A549 (cell line): ENCODE results near the gene P2RX3. TPM values are rescaled to one million over a fixed set of nuclear protein-coding genes. Genes with fewer than 3 reads are reported as not detected.

Source experiments
- ATAC-seq, 2 experiments: fragments of 200-7000 bp in 1 of 2; fragments of >200 bp in 1 of 2; cut with Nextera tagmentation in 1 of 2; cut with Tn5 transposase in 1 of 2; 3 replicates each; pipeline versions ENCODE4 v1.8.0 to v1.9.1; 2018 to 2020; ENCODE audit warnings: mild to moderate bottlenecking in 1 of 2, moderate library complexity in 1 of 2
- CTCF ChIA-PET: fragments of 300-600 bp; sonication (Branson Sonifier 250); formaldehyde crosslinking; extraction: SDS; loops from one replicate; lab custom pipeline; 2021; ENCODE audit warnings: antibody characterized with exemption, inconsistent platforms; lab: Yijun Ruan, JAX
- POLR2A ChIA-PET: fragments of 350-600 bp; formaldehyde crosslinking; extraction: SDS; loops from one replicate; lab custom pipeline; 2021; ENCODE audit warnings: antibody characterized with exemption, inconsistent platforms; lab: Yijun Ruan, JAX
- DNase-seq, 2 experiments: peaks; one replicate each; pipeline versions ENCODE4 v3.0.0 to v3.0.0-alpha.2; 2011 to 2016; ENCODE audit warnings: low read depth in 1 of 2, low spot score in 1 of 2
- FAIRE-seq: peaks from 2 replicates; lab custom pipeline; 2011; peaks lifted over from hg19 to GRCh38; lab: Jason Lieb, UNC
- H3K27ac ChIP-seq, 2 experiments: fragments of >200 bp; sonication (Bioruptor Twin); formaldehyde crosslinking; 3 replicates each; pipeline ENCODE4 v1.5.1; 2016 to 2017
- H3K4me1 ChIP-seq: fragments of >200 bp; sonication (Bioruptor Twin); formaldehyde crosslinking; 3 replicates; pipeline ENCODE4 v1.6.1; 2016
- H3K4me2 ChIP-seq: fragments of >200 bp; sonication (Bioruptor Twin); formaldehyde crosslinking; 3 replicates; pipeline ENCODE4 v1.6.1; 2016
- H3K4me3 ChIP-seq: fragments of >200 bp; sonication (Bioruptor Twin); formaldehyde crosslinking; 3 replicates; pipeline ENCODE4 v1.5.1; 2016
- H3K9me3 ChIP-seq: fragments of >200 bp; sonication (Bioruptor Twin); formaldehyde crosslinking; 3 replicates; pipeline ENCODE4 v1.6.1; 2016
- BCL3 ChIP-seq: fragments of >200 bp; sonication (Bioruptor Twin); formaldehyde crosslinking; IDR thresholded peaks from 3 replicates; pipeline ENCODE4 v1.6.1; 2016
- CBX2 ChIP-seq: fragments of 200-600 bp; sonication (generic); IDR thresholded peaks from 2 replicates; pipeline ENCODE4 v1.6.1; 2016; ENCODE audit warnings: low read depth, mild to moderate bottlenecking, borderline replicate concordance
- CTCF ChIP-seq: fragments of >200 bp; sonication (Bioruptor Twin); formaldehyde crosslinking; IDR thresholded peaks from 3 replicates; pipeline ENCODE4 v1.5.1; 2016
- EHF ChIP-seq: fragments of 250-450 bp; sonication (Bioruptor Pico); IDR thresholded peaks from 2 replicates; pipeline ENCODE4 v1.5.0; 2020; ENCODE audit warnings: mild to moderate bottlenecking
- EP300 ChIP-seq, 2 experiments: fragments of >200 bp; sonication (Bioruptor Twin); formaldehyde crosslinking; IDR thresholded peaks; 2 replicates in 1 of 2; 3 replicates in 1 of 2; pipeline ENCODE4 v1.6.1; 2016 to 2017
- ESRRA ChIP-seq: fragments of 150-350 bp; IDR thresholded peaks from 2 replicates; pipeline ENCODE4 v1.6.1; 2014; ENCODE audit warnings: mild to moderate bottlenecking, low read length, borderline replicate concordance
- GATA3 ChIP-seq: IDR thresholded peaks from 2 replicates; pipeline ENCODE4 v1.6.1; 2012; ENCODE audit warnings: borderline replicate concordance
- HMGXB4 ChIP-seq: fragments of 250-450 bp; sonication (Bioruptor Pico); IDR thresholded peaks from 2 replicates; pipeline ENCODE4 v1.5.0; 2021; ENCODE audit warnings: mild to moderate bottlenecking, moderate library complexity, borderline replicate concordance
- HOXA7 ChIP-seq: fragments of 250-450 bp; sonication (Bioruptor Pico); IDR thresholded peaks from 2 replicates; pipeline ENCODE4 v1.5.0; 2020; ENCODE audit warnings: mild to moderate bottlenecking, moderate library complexity
- HOXB5 ChIP-seq: fragments of 250-450 bp; sonication (Bioruptor Pico); IDR thresholded peaks from 2 replicates; pipeline ENCODE4 v1.5.0; 2020; ENCODE audit warnings: mild to moderate bottlenecking, moderate library complexity
- JUNB ChIP-seq: fragments of >200 bp; sonication (Bioruptor Twin); formaldehyde crosslinking; IDR thresholded peaks from 2 replicates; pipeline ENCODE4 v1.6.1; 2016
- MYC ChIP-seq: IDR thresholded peaks from 2 replicates; pipeline ENCODE4 v1.6.1; 2012; ENCODE audit warnings: mild to moderate bottlenecking, inconsistent platforms, low read length, improper control_type of control experiment, borderline replicate concordance
- POLR2AphosphoS2 ChIP-seq: conservative IDR thresholded peaks from 2 replicates; pipeline ENCODE4 v1.6.1; 2012; ENCODE audit warnings: low read length, improper control_type of control experiment, inconsistent platforms
- RARB ChIP-seq: fragments of 250-450 bp; sonication (Bioruptor Pico); IDR thresholded peaks from 2 replicates; pipeline ENCODE4 v1.8.0; 2021; ENCODE audit warnings: mild to moderate bottlenecking, moderate library complexity
- RCOR1 ChIP-seq: fragments of 150-350 bp; IDR thresholded peaks from 2 replicates; pipeline ENCODE4 v1.6.1; 2014; ENCODE audit warnings: antibody characterized with exemption, low read length, low read depth
- ZC3H11A ChIP-seq: fragments of 450-650 bp; IDR thresholded peaks from 2 replicates; pipeline ENCODE4 v1.6.1; 2014; ENCODE audit warnings: antibody characterized with exemption, mild to moderate bottlenecking
- WGBS: methylation state at CpG from one replicate; pipeline ENCODE4 v1.1.6; 2017; ENCODE audit errors: missing lambda C conversion rate; 5-methylcytosine and 5-hydroxymethylcytosine counted together
- polyA plus RNA-seq, 4 experiments: library from polyadenylated mRNA; depleted of rRNA in 3 of 4; stranded (reverse); fragments of >200 nt; fragmentation: RNase III in 1 of 4; extraction: RNeasy Plus Mini Kit Qiagen cat#74134 plus additional on column Dnase treatment in 1 of 4; gene quantifications; 2 replicates in 3 of 4; 3 replicates in 1 of 4; pipeline ENCODE4 v1.2.3, GENCODE V29; 2011 to 2017
- TF ChIP-seq, protein P1 (sequence below): fragments of 450-650 bp; IDR thresholded peaks from 2 replicates; pipeline ENCODE4 v1.6.1; 2014; ENCODE audit warnings: antibody characterized with exemption
- TF ChIP-seq, protein P2 (sequence below): fragments of 250-450 bp; sonication (Bioruptor Pico); IDR thresholded peaks from 2 replicates; pipeline ENCODE4 v1.5.0; 2020; ENCODE audit warnings: low read depth, mild to moderate bottlenecking, moderate library complexity

The P2RX3 gene
- polyA plus RNA-seq, 2 of the 4 experiments (the other 2 are of a cell fraction): 0.05 to 0.37 TPM

GRCh38 chr11:57331720-57332119 is 6.4 kb upstream of the P2RX3 start (continued):
- TF ChIP-seq MYC (no peak), ZC3H11A (no peak), JUNB (no peak), GATA3 (no peak), BCL3 (no peak)
- TF ChIP-seq, all 56 proteins: peak for 0

- H3K4me1 ChIP-seq: peaks cover 18% of the 10 kb centered on the region
- POLR2A ChIA-PET: interaction anchor here (1.3 kb wide), 1 partner anchor 8 kb away, joined by 3 read pairs; the partner anchor contains the start of gene TNKS1BP1
- DNase-seq (no peak), ATAC-seq (no peak), FAIRE-seq (no peak)
- no peak overlapping the region for H3K27ac ChIP-seq
- WGBS: 98% methylated on average over 11 of the region's 11 CpGs
- H3K4me3 ChIP-seq: no peak overlapping the region
- CTCF ChIA-PET: interaction anchor here (1.9 kb wide), 1 partner anchor 148 kb away, joined by 4 read pairs; no protein-coding TSS in a partner anchor
- no peak overlapping the region for H3K4me2 ChIP-seq
- no peaks in the 10 kb centered on the region for H3K9me3 ChIP-seq
- TF ChIP-seq HOXA7 (no peak), HMGXB4 (CRISPR knock-in tag) (no peak), RARB (CRISPR knock-in tag) (no peak), CTCF (no peak), HOXB5 (CRISPR knock-in tag) (no peak), ESRRA (no peak), RCOR1 (no peak), EHF (CRISPR knock-in tag) (no peak), CBX2 (no peak), JUNB (no peak), POLR2AphosphoS2 (no peak), EP300 (IDR thresholded peaks at IDR 0.05) (no peak)
- TF ChIP-seq, protein P1, sequence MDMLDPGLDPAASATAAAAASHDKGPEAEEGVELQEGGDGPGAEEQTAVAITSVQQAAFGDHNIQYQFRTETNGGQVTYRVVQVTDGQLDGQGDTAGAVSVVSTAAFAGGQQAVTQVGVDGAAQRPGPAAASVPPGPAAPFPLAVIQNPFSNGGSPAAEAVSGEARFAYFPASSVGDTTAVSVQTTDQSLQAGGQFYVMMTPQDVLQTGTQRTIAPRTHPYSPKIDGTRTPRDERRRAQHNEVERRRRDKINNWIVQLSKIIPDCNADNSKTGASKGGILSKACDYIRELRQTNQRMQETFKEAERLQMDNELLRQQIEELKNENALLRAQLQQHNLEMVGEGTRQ: no peak
- TF ChIP-seq, protein P2, sequence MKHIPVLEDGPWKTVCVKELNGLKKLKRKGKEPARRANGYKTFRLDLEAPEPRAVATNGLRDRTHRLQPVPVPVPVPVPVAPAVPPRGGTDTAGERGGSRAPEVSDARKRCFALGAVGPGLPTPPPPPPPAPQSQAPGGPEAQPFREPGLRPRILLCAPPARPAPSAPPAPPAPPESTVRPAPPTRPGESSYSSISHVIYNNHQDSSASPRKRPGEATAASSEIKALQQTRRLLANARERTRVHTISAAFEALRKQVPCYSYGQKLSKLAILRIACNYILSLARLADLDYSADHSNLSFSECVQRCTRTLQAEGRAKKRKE (CRISPR knock-in tag): no peak
Observed at GRCh38 chr11:57332694-57333440, 5.3 kb upstream of the P2RX3 start.
